ENCODE results near the gene HIPK4.
A peak's percentile ranks its signal among the peaks of the same experiment; 100 is the strongest.
"Not testable (repeated sequence)": the region's sequence is repeated elsewhere in the genome, so short reads cannot be mapped to it uniquely, and the experiment has no call there.

HIPK4 gene

DNA sequence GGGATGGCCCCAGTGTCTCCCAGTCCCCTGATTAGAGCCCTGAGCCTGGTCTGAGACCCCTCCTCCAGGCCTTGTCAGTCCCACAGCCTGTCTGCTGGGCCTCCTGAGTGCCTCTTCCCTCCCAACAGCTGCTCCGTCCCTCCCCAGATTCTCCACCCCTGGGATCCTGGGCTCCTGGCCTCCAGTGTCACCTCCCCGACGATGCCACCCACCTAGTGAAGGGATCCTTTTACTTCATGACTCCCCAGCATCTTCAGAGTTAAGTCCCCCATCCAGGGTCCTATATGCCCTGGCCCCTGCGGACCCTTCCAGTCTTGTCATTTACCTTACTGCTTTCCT, 27.6 kb upstream of the HIPK4 start:
- no peak for DNase-seq (ENCODE audit: low read depth)

DNA sequence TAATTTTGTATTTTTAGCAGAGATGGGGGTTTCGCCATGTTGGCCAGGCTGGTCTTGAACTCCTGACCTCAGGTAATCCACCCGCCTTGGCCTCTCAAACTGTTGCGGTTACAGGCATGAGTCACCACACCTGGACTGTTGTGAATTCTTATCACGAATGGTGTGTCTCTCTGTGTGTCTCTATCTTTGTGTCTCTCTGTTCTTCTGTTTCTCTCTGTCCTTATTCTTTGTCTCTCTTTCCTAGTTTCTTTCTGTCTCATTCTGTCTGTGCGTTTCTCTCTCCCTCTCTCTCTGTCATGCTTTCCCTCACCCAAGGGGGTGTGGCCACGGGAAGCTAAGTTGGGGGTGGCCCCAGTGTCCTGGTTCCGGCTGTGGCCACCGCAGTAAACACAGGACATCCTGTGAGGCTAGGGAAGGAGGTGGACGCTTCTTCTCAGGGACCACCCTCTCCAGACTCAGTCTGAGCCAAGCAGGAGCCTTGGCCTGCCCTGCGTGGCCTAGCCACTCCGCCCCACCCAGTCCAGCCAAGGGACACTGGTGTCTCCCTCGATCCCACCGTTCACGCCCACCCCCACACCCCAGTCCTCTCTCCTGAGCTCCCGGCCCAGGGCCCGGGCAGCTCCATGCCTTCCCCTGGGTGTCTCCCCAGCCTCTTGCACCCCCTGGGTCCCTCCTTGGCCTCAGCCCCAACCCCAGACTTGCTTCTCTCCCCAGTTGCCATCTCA, 27.1 kb upstream of the HIPK4 start:
- no peak for DNase-seq (ENCODE audit: low read depth)

DNA sequence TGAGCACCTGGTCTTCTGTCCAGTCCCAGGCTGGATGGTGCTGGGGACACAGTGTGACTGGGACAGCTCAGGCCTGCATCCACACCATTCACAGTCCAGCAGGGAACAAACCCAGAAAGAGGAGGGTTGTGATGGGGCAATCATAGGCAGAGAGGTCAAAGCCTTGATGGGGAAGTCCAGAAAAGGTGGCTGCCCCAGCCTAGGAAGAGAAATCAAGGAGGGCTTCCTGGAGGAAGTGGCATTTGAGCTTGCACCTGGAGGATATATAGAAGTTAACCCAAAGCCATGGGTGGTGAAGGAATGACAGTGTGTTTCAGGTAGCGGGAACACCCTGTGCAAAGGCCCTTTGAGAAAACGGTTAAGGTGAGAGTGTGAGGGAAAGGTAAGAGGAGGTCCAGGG, 25.8 kb upstream of the HIPK4 start:
- DNase-seq (ENCODE audit: low read depth), result no peak

DNA sequence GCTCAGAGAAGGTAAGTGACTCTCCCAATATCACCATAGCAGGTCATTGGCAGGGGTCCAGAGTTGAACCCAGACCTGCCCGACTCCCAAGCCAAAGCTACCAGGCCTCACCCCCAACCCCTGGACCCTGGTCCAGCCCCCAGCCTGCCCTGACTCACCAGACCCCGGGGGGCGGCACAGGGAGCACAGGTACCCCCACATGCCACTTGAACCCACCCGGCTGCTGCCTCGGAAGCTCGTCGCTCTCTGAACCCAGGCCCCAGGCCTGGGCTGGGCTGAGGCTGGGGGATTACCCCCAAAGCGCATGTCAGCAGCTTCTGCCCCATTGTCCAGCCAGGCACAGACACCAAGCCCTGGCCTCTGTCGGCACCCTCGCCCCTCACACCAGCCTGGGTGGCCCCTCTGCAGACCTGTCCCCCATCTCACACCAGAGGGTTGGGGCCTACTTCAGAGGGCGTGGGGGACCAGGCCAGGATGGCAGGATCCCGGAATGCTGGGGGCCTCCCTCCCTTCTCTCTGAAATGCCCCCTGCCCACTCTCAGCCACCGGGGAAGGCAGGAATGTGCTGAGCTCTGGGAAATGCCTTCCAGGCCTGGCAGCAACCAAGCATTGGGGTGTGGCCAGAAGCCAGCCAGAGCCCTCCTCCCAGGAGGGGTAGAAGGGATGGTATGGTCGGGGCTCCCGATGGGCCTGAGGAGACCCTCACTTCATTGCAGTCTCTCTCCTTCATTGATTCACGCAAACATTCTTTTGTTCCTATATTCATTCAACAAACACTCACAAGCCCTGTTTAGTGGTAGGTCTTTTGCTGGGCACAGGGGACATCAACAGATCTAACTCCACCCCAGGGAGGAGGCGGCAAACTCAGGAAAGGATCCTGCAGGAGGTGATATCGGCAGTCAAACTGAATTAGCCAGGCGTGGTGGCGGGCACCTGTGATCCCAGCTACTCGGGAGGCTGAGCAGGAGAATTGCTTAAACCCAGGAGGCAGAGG, 24.9 kb upstream of the HIPK4 start:
- no peak for DNase-seq (ENCODE audit: low read depth)

DNA sequence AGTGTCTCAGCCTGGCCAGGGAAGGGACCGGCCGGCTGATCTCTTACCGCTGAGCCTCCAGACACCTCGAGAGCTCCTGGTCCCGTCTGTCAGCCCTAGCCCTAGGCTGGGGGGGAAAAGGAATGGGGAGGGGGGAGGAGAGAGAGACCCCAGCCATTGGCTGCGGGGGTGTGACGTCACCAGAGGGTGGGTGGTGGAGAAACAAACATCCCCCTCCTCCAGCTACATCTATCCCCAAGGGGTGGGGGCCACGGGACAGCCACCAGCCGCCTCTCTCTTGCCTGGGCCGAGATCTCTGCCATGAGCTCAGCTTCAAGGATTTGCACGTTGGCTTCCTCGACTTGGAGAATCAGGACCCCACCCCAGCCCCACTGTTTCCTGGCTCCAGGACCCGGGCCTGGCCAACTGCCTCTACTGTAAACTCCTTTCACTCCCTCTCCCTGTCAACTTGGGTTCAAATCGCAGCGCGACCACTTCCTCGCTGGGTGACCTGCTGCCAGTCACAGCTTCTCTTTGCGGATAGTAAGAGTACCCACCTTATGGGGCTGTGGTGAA, 23.4 kb upstream of the HIPK4 start, which contains the start of gene PRX:
PRX (minus strand) TSS at position 88 of the 555 bp plus-strand sequence. CDS start 5,446 bp downstream, outside the sequence.
- no peak for DNase-seq (ENCODE audit: low read depth)

DNA sequence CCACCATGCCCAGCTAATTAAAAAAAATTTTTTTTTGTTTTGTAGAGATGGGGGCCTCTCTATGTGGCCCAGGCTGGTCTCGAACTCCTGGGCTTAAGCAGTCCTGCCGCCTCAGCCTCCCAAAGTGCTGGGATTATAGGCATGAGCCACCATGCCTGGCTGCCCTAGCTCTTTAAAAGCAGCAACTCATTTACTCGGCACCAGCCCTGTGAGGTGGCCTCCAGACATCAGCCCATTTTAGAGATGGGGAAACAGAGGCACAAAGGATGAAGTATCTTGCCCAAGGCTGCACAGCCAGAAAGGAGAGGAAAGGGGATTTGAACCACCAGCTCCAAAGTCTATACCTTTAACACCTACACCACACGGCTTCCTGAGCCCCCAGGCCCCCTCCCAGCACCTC, 22.9 kb upstream of the HIPK4 start:
- no peak for DNase-seq (ENCODE audit: low read depth)

DNA sequence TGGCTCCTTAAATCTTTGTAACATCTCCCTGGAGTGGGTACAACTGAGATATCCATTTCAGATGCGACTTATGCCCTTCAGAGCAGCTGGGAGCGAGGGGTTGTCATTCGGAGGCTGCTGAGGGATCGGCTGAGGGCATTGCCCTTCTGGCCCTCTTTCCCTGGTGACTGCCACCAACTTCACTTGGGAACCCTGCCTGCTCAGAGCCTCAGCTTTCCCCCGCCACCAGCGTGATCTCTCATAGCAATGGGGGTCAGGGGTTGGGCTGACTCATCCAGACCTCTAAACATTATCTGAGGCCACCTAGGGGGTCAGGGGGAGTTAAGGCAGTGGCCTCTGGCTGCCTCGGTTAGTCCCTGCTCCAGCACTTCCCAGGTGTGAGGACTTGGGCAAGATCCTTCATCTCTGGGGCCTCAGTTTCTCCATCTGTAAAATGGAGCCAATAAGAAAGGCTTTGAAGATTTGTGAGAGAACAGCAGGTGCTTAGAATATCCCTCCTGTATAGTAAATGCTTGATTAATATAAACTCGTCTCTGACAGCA, 22.0 kb upstream of the HIPK4 start:
- DNase-seq (ENCODE audit: low read depth), result no peak

DNA sequence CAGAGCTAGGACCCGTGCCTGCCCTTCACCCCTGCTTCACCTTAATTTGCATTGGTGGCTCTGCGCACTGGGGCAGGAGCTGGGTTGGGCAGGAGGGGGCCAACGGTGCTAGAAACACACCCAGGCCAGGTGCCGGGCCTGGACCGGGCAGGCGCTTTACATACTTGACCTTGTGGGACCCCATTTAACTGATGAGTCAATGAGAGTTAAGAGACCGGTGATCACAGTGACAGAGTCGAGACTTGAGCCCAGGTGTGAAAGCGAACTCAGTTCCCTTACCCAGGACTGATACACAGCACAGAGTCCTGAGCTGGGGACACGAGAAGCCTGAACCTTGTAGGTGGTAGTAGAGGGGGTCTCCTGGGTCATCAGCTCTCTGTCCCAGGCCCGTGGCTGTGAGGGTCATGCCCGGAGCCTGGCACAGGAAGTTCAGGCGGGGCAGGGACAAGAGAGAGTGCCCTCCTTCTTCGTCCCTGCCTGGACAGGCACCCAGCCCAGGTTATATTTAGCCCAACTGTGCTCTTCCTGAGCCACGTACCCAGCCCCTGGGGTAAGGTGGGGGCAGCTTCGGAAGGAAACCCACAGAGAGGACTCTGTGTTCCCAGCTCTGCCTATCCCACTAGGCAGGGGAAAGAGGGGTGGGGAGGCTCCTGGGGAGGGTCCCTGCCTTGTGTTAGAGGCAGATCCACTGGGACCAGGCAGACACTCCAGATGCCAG, 21.3 kb upstream of the HIPK4 start:
- DNase-seq (ENCODE audit: low read depth), result no peak

DNA sequence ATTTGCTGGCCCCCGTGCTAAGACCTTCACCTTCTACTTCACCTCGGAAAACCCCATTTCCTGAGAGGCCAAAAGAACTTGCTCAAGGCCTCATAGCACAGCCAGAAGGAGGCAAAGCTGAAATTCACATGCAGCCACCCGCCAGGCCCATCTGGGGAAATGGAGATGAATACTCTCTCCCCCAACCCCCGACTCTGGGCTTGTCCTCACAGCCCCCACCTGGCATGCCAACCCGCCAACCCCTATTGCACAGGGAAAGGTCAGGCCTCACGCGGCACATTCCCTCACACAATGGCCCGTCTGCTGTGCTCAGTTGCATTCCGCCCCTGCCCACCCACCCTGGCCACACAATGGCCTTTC, 20.0 kb upstream of the HIPK4 start:
- no peak for DNase-seq (ENCODE audit: low read depth)

DNA sequence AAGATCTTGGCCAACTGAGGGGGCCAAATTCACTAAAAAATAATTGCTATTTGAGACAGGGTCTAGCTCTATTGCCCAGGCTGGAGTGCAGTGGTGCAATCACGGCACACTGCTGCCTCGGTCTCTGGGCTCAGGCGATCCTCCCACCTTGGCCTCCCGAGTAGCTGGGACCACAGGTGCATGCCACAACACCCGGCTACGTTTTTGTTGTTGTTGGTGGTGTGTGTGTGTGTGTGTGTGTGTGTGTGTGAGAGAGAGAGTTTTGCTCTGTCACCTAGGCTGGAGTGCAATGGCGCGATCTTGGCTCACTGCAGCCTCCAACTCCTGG, 18.6 kb upstream of the HIPK4 start:
- not testable (repeated sequence) for DNase-seq (ENCODE audit: low read depth)

DNA sequence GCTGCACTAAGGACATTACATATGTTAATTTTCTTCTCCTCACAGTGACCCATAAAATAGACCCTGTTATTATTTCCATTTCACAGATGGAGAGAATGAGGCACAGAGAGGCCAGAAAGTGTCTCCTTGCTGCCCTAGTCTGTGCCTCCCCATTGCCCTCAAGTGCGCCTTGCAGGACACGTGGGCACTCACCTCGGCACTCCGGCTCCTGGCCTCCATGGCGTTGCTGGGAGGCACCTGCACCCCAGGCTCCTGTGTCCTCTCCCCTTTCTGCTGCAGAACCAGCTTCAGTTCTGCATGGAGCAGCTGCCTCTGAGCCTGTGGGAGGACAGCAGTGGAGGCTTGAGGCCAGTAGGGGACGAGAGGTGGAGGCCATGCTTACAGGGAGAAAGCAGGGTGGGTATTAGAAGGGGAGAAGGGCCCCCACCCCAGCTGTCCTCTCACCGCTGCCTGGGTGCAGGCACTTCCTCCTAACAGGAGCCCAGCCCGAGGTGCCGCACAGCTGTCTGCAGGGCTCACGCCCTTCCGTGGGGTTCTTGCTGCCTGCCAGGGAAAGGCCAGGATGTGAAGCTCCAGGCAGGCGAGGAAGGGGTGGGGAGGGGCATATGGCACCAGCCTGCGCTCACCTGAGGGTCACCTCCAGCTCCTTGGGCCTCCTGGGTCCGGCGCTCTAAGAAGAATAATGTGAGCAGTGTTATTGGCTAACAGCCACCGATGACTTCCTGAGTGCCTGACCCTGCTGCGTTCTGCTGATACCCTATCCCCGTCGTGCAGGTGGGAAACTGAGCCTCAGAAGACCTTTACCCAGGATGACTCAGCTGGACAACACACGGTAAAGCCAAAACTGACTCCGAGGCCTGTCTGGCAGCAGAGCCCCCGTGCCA, 18.0 kb upstream of the HIPK4 start:
- DNase-seq (ENCODE audit: low read depth), result no peak

DNA sequence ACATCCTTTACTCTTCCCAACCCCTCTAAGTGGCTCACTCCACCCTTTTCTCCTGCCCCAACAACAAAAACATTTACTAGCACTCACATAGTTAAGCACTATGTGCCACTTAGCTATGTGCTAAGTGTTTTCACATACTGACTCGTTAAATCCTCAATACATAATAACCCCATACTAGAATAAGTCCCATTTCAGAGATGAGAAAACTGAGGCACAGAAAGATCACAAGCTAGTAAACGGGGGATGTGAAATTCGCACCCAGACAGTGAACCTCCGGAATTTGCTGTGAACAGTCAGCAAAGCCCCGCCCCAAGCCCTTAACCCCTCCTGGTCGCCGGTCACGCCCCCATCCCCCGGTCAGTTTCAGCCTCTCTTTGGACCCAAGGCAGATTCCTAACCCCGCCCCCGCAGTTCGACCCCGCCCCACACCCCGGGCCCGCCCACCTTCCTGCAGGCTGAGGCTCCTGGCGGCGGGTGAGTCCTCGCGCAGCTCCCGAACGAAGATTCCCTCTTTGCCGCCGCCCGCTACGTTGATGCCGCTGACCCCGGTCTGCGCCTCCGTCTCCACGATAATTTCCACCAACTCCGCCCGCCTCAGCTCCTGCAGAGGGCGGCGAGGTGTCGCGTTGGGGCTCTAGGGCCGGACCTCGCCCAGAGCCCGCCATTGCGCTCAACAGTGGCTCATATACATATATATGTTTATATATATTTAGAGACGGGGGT, 13.4 kb upstream of the HIPK4 start:
- peak; percentile 62 for DNase-seq (ENCODE audit: low read depth)

DNA sequence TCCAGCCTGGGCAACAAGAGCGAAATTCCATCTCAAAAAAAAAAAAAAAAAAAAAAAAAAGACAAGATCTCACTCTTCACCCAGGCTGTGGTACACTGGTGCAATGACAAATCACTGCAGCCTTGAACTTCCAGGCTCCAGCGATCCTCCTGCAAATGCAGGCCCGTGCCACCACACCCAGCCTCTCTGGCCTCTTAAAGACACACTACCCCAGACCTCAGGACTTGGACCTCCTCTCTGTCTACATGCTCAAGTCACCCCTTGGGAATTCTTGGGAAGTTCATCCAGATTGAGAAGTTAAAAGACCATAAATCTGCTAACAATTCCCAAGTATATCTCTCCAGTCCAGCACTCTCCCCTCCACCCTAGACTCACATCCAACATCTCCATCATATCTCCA, 10.6 kb upstream of the HIPK4 start:
- no peak for DNase-seq (ENCODE audit: low read depth)

DNA sequence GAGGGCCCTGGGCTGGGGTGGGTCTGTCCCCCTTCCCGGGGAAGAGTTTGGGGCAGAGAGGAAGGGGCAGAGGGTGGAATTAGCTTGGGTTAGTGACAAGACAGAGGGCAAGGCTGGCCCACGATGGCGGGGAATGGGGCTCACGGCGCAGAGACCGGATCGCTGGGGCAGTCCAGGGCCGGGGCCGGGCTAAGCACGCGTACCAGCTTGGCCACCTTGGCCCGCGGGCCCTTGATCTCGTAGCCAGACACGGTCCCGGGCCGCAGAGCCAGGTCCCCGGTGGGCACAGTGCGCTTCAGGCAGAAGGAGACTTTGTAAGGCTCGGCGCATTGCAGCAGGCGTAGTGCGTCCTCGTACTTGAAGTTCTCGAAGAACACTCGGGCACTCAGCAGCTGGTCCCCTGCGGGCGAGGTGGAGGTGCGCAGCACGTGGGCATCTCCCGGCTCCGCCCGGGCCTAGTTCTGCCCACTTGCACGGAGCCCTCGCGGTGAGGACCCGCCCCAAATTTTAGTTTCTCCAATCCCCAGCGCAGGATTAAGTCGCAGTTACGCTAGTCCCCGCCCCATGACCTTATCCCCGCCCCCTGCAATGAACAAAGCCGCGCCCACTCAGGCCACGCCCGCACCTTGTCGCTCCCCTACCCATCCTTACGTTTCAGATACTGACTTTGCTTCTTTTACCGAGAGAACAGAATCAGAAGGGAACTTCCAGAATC, 8.6 kb upstream of the HIPK4 start:
- DNase-seq (ENCODE audit: low read depth), result no peak

DNA sequence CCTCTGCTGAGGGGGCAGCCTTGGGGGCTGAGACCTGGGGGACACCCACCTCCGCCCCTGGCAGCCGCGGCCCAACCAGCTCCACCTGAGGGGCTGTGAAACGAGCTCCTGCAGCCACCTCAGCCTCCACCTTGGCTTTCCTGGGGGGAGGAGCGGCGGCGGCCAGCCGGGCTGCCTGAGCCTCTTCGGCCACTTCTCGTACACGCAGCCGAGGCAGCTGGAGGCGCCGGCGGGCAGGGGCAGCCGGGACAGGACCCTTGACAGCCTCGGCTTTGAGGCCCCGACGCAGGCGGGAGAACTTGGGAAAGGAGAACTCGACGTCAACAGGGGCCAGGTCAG, 7.6 kb upstream of the HIPK4 start:
- DNase-seq (ENCODE audit: low read depth), result no peak

DNA sequence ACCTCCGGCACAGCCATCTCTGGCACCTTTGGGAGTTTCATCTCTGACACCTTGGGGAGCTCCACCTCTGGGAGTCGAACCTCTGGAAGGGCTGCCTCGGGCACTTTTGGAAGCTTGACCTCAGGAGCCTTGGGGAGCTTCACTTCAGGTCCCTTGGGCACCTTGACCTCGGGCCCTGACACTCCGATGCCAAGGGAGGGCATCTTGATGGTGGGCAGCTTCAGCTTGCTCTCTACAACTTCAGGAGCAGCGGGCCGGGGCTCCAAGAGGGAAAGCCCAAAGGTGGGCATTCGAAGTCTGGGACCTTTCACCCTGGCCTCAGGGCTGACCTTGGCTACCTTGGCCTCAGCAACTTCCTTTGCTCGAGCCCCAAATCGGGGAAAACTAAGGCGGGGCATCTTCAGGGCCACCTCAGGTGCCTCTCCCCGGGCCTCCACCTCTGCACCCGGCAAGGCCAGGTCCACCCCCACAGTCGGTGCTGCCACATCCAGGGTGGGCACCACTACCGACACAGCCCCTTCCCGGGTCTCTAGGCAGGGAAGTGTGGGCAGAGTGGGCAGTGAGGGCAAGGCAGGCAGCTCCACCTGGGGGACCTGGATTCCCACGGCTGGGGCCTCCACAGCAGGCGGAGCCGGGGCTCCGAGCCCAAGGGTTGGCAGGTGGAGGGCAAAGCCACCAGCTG, 7.0 kb upstream of the HIPK4 start:
- DNase-seq (ENCODE audit: low read depth), result no peak

DNA sequence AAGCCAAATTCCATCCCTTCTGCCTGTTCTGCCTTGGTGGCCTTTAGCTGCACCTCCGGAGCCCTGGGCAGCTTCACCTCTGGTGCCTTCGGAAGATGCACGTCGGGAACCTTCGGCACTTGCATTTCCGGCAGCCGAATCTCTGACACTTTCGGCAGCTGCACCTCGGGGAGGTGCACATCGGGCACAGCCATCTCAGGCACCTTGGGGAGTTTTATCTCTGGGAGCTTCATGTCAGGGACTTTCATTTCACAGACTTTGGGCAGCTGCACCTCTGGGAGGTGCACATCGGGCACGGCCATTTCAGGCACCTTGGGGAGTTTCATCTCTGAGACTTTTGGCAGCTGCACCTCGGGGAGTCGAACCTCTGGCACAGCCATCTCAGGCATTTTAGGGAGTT, 6.0 kb upstream of the HIPK4 start:
- DNase-seq (ENCODE audit: low read depth), result no peak

DNA sequence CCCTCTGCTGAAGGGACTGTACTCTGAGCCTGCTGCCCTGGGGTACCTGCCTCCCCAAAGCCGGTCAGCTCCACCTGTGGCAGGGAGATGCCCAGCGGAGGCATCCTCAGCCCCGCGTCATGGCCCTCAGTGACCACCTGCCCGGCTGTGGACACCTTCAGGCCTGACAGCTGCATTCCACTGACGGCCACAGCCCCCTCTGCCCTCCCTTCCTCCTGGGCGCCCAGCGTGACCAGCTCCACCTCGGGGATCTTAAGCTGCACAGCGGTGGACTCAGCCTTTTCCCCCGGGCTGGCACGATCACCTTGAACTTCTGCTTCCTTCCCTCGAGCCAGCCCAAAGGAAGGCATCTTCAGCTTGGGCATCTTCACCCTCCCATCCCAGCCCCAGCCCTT, 4.8 kb upstream of the HIPK4 start:
- DNase-seq (ENCODE audit: low read depth), result no peak

Data from non-pigmented ciliary epithelial cell (primary cell).